ENCODE data around the gene LRRC46. TPM values are rescaled to one million over a fixed set of nuclear protein-coding genes. Genes with fewer than 3 reads are reported as not detected.

Gene LRRC46
- total RNA-seq, 2 experiments from 2014 or later = 0.46 to 0.68 TPM

DNA sequence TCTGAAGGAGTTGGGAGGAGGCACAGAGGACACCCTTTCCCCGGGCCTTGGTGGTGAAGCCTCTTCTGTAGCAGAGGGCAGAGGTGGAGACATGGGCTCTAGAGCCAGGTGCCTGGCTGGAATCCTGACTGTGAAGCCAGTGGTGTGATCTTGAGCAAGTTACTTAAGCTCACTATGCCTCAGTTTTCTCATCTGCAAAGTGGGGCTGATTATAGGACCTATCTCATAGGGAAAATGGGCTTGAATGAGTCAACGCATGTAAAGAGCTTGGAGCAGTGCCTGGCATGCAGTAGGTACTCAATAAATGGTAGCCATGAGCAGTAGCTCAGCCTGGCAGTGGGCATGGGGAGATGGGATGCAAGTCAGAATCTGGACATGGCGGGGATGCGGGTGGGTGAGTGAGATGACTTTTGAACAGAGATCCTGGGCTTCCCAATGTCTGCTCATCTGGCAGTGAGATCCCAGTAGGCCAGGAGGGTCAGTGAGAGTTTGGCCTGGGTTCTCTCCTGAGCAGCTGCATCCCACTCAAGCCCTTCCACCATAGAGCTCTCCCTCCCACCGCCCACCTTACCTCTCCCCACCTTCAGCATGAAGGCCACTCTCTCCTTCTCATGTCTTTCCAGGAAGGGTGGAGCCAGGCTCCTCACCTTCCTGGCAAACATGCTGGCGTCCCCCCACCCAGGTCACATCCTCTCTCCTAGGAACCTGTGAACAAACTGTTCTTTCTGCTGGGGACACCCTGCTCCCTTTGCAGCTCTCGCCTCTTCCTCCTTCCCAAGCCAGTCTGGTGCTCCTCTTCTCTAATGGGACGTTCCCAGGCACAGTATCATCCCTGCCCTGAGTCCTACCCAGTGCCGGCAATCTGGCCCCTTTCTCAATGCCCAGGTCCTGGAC, 51.5 kb downstream of the LRRC46 start:
- Mint-ChIP-seq H3K9me3 (no peaks in the 10 kb centered on the region), H3K4me1 (peaks cover 23% of the 10 kb centered on the region), H3K4me3 (no peak overlapping the region), H3K27me3 (no peaks in the 10 kb centered on the region), H3K27ac (no peak overlapping the region), H3K36me3 (no peaks in the 10 kb centered on the region)
- DNase-seq = no peak

- peaks cover 23% of the 10 kb centered on the region for H3K4me1 Mint-ChIP-seq
- no peaks in the 10 kb centered on the region for H3K9me3 Mint-ChIP-seq
- H3K4me3 Mint-ChIP-seq = no peak overlapping the region
- no peaks in the 10 kb centered on the region for H3K36me3 Mint-ChIP-seq
- H3K27ac Mint-ChIP-seq = no peak overlapping the region
- no peak for DNase-seq
- no peaks in the 10 kb centered on the region for H3K27me3 Mint-ChIP-seq
Observed at GRCh38 chr17:47883589-47884426, 52.3 kb downstream of the LRRC46 start.

DNA sequence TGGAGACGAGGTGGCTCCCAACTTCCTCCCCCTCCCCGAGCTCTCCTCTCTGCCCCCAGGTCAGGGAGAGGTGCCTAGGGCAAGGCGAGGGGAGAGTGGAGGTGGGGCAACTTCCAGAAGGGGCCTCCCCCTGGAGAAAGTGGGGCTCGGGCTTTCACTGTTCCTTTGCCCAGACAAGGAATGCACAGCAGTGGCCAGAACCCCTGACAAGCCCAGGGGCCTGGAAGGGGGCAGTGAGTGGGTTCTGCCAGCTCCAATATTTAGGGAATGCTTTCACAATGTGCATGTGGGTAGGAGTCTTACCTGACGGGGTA, 52.9 kb downstream of the LRRC46 start:
- Mint-ChIP-seq H3K9me3 (no peaks in the 10 kb centered on the region), H3K4me1 (peaks cover 20% of the 10 kb centered on the region), H3K27me3 (no peaks in the 10 kb centered on the region), H3K36me3 (no peaks in the 10 kb centered on the region), H3K27ac (no peak overlapping the region), H3K4me3 (no peak overlapping the region)
- DNase-seq = no peak

- no peak for DNase-seq
- H3K4me1 Mint-ChIP-seq = peaks cover 20% of the 10 kb centered on the region
- no peak overlapping the region for H3K4me3 Mint-ChIP-seq
- H3K27ac Mint-ChIP-seq = no peak overlapping the region
- H3K9me3 Mint-ChIP-seq = no peaks in the 10 kb centered on the region
- H3K27me3 Mint-ChIP-seq = no peaks in the 10 kb centered on the region
- peaks cover 1% of the 10 kb centered on the region for H3K36me3 Mint-ChIP-seq
Observed at GRCh38 chr17:47884905-47885730, 53.6 kb downstream of the LRRC46 start.

Other genes with a start within 250 kb of the LRRC46 start
- 100 to 1,000 TPM; 886 to 911 TPM for gene KPNB1, start 181.8 kb upstream of the LRRC46 start, total RNA-seq
- 10 to 100 TPM; 11.7 to 11.9 TPM for gene TBKBP1, start 137.5 kb upstream of the LRRC46 start, total RNA-seq
- gene TBX21, start 98.4 kb upstream of the LRRC46 start, total RNA-seq = 10 to 100 TPM; 61.7 to 61.9 TPM
- 10 to 100 TPM; 12.1 to 12.5 TPM for gene OSBPL7, start 9.9 kb upstream of the LRRC46 start, total RNA-seq
- gene MRPL10, start 129 bp upstream of the LRRC46 start, total RNA-seq = 10 to 100 TPM; 70.0 to 75.2 TPM
- gene SCRN2, start 9.6 kb downstream of the LRRC46 start, total RNA-seq = 10 to 100 TPM; 15.3 to 17.1 TPM
- not detected for gene SP6, start 19.5 kb downstream of the LRRC46 start, total RNA-seq
- gene SP2, start 64.6 kb downstream of the LRRC46 start, total RNA-seq = 10 to 100 TPM; 18.1 to 18.8 TPM
- gene PNPO, start 109.9 kb downstream of the LRRC46 start, total RNA-seq = 10 to 100 TPM; 56.1 to 61.1 TPM
- not detected for gene PRR15L, start 126.2 kb downstream of the LRRC46 start, total RNA-seq
- gene CDK5RAP3, start 139.4 kb downstream of the LRRC46 start, total RNA-seq = 100 to 1,000 TPM; 163 to 168 TPM
- 1 to 10 TPM; 6.3 to 7.5 TPM for gene COPZ2, start 206.1 kb downstream of the LRRC46 start, total RNA-seq
- 10 to 100 TPM; 99.0 to 99.7 TPM for gene NFE2L1, start 216.7 kb downstream of the LRRC46 start, total RNA-seq